BLaER1 treated with 17β-estradiol and CSF1 and Interleukin-3, amounts not matched to agents 10 nM and 100 nM (cell line): ENCODE data around the gene LST1.

Source experiments
- H3K27ac ChIP-seq, 11 experiments: shearing (Covaris generic); formaldehyde crosslinking; 2 replicates each; pipeline ENCODE4 v1.8.1; 2022
- H3K27me3 ChIP-seq, 11 experiments: shearing (Covaris generic); formaldehyde crosslinking; 2 replicates each; pipeline ENCODE4 v1.8.1; 2022
- H3K36me3 ChIP-seq, 11 experiments: shearing (Covaris generic); formaldehyde crosslinking; 2 replicates each; pipeline ENCODE4 v1.8.1; 2022
- H3K4me1 ChIP-seq, 10 experiments: shearing (Covaris generic); formaldehyde crosslinking; 2 replicates each; pipeline ENCODE4 v1.8.1; 2022
- H3K4me2 ChIP-seq, 11 experiments: shearing (Covaris generic); formaldehyde crosslinking; 2 replicates each; pipeline ENCODE4 v1.8.1; 2022
- H3K4me3 ChIP-seq, 10 experiments: shearing (Covaris generic); formaldehyde crosslinking; 2 replicates each; pipeline ENCODE4 v1.8.1; 2022
- H3K9ac ChIP-seq, 11 experiments: shearing (Covaris generic); formaldehyde crosslinking; 2 replicates each; pipeline ENCODE4 v1.8.1; 2022
- H3K9me3 ChIP-seq, 11 experiments: shearing (Covaris generic); formaldehyde crosslinking; replicated peaks in 1 of 11; 2 replicates each; pipeline ENCODE4 v1.8.1; 2022
- H4K20me1 ChIP-seq, 11 experiments: shearing (Covaris generic); formaldehyde crosslinking; 2 replicates each; pipeline ENCODE4 v1.8.1; 2022
- Cebpa-rat ChIP-seq, 11 experiments: shearing (Covaris generic); IDR thresholded peaks; 2 replicates each; pipeline ENCODE4 v1.8.1; 2022

LST1 gene

GRCh38 chr6:31576897-31577578 lies 9.0 kb upstream of the LST1 start:
- Histone ChIP-seq H3K9ac (peak overlapping the region; percentile 82 to 94 (median 87)), H3K36me3 (peaks cover 18 to 28% (median 26%) of the 10 kb centered on the region in 11 experiments), H3K4me1 (peaks cover 78 to 97% (median 93%) of the 10 kb centered on the region in 10 experiments), H4K20me1 (peaks cover 0 to 31% (median 17%) of the 10 kb centered on the region in 11 experiments; a peak in 15 of 22 replicates), H3K27me3 (no peaks in the 10 kb centered on the region), H3K9me3 (no peaks in the 10 kb centered on the region), H3K4me3 (peak overlapping the region; percentile 71 to 89 (median 85)), H3K4me2 (peak overlapping the region; percentile 90 to 100 (median 96)), H3K27ac (peak overlapping the region in 10 of 11 experiments; percentile 74 to 93 (median 86); a peak in 19 of 22 replicates)
- no peak for TF ChIP-seq Cebpa-rat (IDR thresholded peaks at IDR 0.05)

GRCh38 chr6:31577579-31577966 lies 8.5 kb upstream of the LST1 start:
- Histone ChIP-seq H3K9ac (peak overlapping the region; percentile 82 to 94 (median 87); a peak in 19 of 22 replicates), H3K27me3 (no peaks in the 10 kb centered on the region), H3K36me3 (peaks cover 18 to 28% (median 26%) of the 10 kb centered on the region in 11 experiments), H4K20me1 (peaks cover 0 to 31% (median 17%) of the 10 kb centered on the region in 11 experiments; a peak in 15 of 22 replicates), H3K4me3 (peak overlapping the region; percentile 71 to 89 (median 85); a peak in 19 of 20 replicates), H3K27ac (peak overlapping the region in 7 of 11 experiments; percentile 83 to 93 (median 90); a peak in 11 of 22 replicates), H3K4me1 (peaks cover 78 to 97% (median 93%) of the 10 kb centered on the region in 10 experiments), H3K9me3 (no peaks in the 10 kb centered on the region), H3K4me2 (peak overlapping the region; percentile 90 to 100 (median 96))
- no peak for TF ChIP-seq Cebpa-rat (IDR thresholded peaks at IDR 0.05)

DNA sequence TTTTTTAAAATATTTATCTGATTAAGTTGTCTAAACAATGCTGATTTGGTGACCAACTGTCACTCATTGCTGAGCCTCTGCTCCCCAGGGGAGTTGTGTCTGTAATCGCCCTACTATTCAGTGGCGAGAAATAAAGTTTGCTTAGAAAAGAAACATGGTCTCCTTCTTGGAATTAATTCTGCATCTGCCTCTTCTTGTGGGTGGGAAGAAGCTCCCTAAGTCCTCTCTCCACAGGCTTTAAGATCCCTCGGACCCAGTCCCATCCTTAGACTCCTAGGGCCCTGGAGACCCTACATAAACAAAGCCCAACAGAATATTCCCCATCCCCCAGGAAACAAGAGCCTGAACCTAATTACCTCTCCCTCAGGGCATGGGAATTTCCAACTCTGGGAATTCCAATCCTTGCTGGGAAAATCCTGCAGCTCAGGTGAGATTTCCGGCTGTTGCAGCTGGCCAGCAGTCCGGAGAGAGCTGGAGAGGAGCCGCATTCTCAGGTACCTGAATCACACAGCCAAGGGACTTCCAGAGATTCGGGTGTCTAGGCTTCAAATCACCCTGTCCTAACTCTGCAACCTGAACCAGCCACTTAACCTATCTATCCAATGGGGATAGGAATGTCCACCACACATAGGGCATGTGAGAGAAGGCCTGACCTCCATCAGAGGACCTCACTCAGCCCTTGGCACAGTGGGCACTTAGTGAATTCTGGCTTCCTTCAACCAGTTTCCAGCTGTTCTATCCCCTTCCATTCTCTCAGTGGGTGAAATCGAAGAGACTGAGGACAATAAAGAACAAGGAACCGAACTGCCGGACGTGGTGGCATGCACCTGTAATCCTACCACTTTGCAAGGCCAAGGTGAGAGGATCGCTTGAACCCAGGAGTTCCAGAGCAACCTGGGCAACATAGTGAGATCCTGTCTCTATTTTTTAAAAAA lies 7.6 kb upstream of the LST1 start:
- Histone ChIP-seq H3K9ac (peak overlapping the region in 6 of 11 experiments; percentile 84 to 94 (median 86); a peak in 6 of 22 replicates), H3K27me3 (no peaks in the 10 kb centered on the region), H3K27ac (peak overlapping the region in 2 of 11 experiments; percentile 90 to 93; a peak in 1 of 22 replicates)

GRCh38 chr6:31579119-31579505 lies 7.0 kb upstream of the LST1 start:
- H3K4me3 ChIP-seq, result no peak overlapping the region
- H4K20me1 ChIP-seq, result peaks cover 0 to 31% (median 17%) of the 10 kb centered on the region in 11 experiments; a peak in 15 of 22 replicates
- peak overlapping the region; percentile 90 to 100 (median 96); a peak in 20 of 22 replicates for H3K4me2 ChIP-seq
- TF ChIP-seq Cebpa-rat (IDR thresholded peaks at IDR 0.05), result no peak
- peaks cover 80 to 95% (median 86%) of the 10 kb centered on the region in 10 experiments for H3K4me1 ChIP-seq
- no peak overlapping the region for H3K9ac ChIP-seq
- no peaks in the 10 kb centered on the region for H3K9me3 ChIP-seq
- no peak overlapping the region for H3K27ac ChIP-seq
- H3K36me3 ChIP-seq, result peaks cover 18 to 28% (median 26%) of the 10 kb centered on the region in 11 experiments
- H3K27me3 ChIP-seq, result no peaks in the 10 kb centered on the region

More for the DNA sequence above, 7.6 kb upstream of the LST1 start:
- H3K4me1 ChIP-seq, result peaks cover 80 to 96% (median 91%) of the 10 kb centered on the region in 10 experiments
- peak overlapping the region in 8 of 10 experiments; percentile 79 to 89 (median 86); a peak in 13 of 20 replicates for H3K4me3 ChIP-seq
- H4K20me1 ChIP-seq, result peaks cover 0 to 31% (median 17%) of the 10 kb centered on the region in 11 experiments; a peak in 15 of 22 replicates
- peaks cover 18 to 28% (median 26%) of the 10 kb centered on the region in 11 experiments for H3K36me3 ChIP-seq
- H3K9me3 ChIP-seq, result no peaks in the 10 kb centered on the region
- peak overlapping the region; percentile 90 to 100 (median 96) for H3K4me2 ChIP-seq
- no peak for TF ChIP-seq Cebpa-rat (IDR thresholded peaks at IDR 0.05)

GRCh38 chr6:31579546-31580437 lies 6.3 kb upstream of the LST1 start:
- H3K4me3 ChIP-seq, result peak overlapping the region in 2 of 10 experiments; percentile 70 to 73; a peak in 1 of 20 replicates
- peak overlapping the region in 2 of 11 experiments; percentile 87 to 89; a peak in 3 of 22 replicates for H3K9ac ChIP-seq

GRCh38 chr6:31580438-31580740 lies 5.7 kb upstream of the LST1 start:
- Histone ChIP-seq H3K4me1 (peaks cover 81 to 95% (median 83%) of the 10 kb centered on the region in 10 experiments), H3K27me3 (no peaks in the 10 kb centered on the region), H3K4me3 (peak overlapping the region; percentile 69 to 81 (median 76); a peak in 18 of 20 replicates), H3K9me3 (no peaks in the 10 kb centered on the region), H3K9ac (peak overlapping the region; percentile 80 to 89 (median 86); a peak in 21 of 22 replicates), H3K27ac (peak overlapping the region; percentile 61 to 88 (median 83); a peak in 18 of 22 replicates), H3K4me2 (peak overlapping the region; percentile 90 to 100 (median 96)), H3K36me3 (peaks cover 18 to 28% (median 26%) of the 10 kb centered on the region in 11 experiments), H4K20me1 (peaks cover 0 to 31% (median 17%) of the 10 kb centered on the region in 11 experiments; a peak in 15 of 22 replicates)
- peak in 4 of 11 experiments; percentile 21 to 79 (median 30); a peak in 3 of 22 replicates for TF ChIP-seq Cebpa-rat (IDR thresholded peaks at IDR 0.05)

More at GRCh38 chr6:31579546-31580437, 6.3 kb upstream of the LST1 start:
- Histone ChIP-seq H4K20me1 (peaks cover 0 to 31% (median 17%) of the 10 kb centered on the region in 11 experiments; a peak in 15 of 22 replicates), H3K27ac (peak overlapping the region in 8 of 11 experiments; percentile 2 to 88 (median 83); a peak in 11 of 22 replicates), H3K36me3 (peaks cover 18 to 28% (median 26%) of the 10 kb centered on the region in 11 experiments), H3K9me3 (no peaks in the 10 kb centered on the region), H3K4me2 (peak overlapping the region; percentile 90 to 100 (median 96)), H3K4me1 (peaks cover 80 to 95% (median 82%) of the 10 kb centered on the region in 10 experiments), H3K27me3 (no peaks in the 10 kb centered on the region)
- TF ChIP-seq Cebpa-rat (IDR thresholded peaks at IDR 0.05), result no peak

- H3K4me3 ChIP-seq, result peak overlapping the region; percentile 69 to 81 (median 76)
- H3K27me3 ChIP-seq, result no peaks in the 10 kb centered on the region
- peaks cover 0 to 27% (median 17%) of the 10 kb centered on the region in 11 experiments; a peak in 15 of 22 replicates for H4K20me1 ChIP-seq
- peak overlapping the region; percentile 90 to 100 (median 96) for H3K4me2 ChIP-seq
- H3K9ac ChIP-seq, result peak overlapping the region; percentile 80 to 89 (median 86)
- no peaks in the 10 kb centered on the region for H3K9me3 ChIP-seq
- peak overlapping the region; percentile 61 to 88 (median 83); a peak in 21 of 22 replicates for H3K27ac ChIP-seq
- peaks cover 18 to 28% (median 26%) of the 10 kb centered on the region in 11 experiments for H3K36me3 ChIP-seq
- no peak for TF ChIP-seq Cebpa-rat (IDR thresholded peaks at IDR 0.05)
- H3K4me1 ChIP-seq, result peaks cover 81 to 96% (median 87%) of the 10 kb centered on the region in 10 experiments
Measured at GRCh38 chr6:31580807-31581433, 5.2 kb upstream of the LST1 start.
